ENCODE measurements around the gene SMURF2.
A peak's percentile ranks its signal among the peaks of the same experiment; 100 is the strongest.

Gene SMURF2

DNA sequence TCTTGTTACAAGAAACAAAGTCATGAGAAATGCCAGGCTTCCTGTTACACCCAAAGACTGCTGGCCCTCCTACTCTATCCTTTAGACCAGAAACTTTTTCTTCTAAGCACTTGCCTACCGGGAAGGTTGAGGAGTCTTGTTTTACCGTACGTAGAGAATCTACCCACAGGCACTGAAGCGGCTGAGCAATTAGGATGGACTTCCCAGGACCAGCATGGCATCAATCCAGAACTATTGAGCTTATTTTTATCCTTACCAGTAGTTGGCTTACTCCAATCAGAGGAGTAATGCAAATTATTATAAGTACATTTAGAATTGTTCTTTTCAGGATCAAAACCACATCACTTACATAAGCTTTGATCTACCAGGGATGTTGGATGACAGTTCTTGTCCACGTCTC is 129.7 kb downstream of the SMURF2 start:
- no peak for DNase-seq

DNA sequence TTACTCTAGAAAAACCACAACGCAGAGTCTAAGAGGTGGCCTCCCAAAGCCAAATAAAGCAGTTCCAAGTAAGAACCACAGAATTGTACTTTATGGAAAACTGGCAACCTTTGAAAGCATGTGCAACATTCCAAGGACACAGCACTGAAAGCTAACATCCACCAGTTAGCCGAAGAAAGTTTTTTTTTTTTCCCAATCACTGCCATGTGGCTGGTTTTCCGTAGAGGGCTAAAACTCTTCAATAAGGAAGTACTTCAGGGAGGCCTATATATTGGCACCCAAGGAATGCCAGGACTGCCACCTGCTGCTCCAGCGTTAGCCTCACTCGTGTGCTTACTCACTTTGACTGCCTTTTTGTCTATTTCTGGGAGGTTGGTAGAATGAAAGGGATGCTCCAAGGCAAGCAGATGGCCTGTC is 130.1 kb downstream of the SMURF2 start:
- no peak for DNase-seq

DNA sequence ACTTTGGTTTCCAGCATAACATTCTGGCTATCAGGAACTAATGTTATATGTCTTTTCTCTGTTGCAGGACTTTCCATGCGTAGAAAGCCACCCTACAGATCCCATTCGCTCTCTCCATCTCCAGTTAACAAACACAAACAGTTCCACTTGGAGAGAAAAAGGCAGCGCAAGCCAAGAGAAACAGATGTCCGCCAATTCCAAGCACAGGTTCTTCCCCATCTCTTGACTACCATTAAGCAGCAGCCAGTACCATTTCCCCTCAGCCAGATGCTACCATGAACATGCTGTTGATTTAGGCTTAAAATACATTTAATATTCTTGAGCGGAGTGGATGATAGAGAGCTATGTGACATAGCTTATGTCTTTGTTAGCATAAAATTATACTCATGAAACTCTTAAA is 132.9 kb downstream of the SMURF2 start:
- DNase-seq: no peak

DNA sequence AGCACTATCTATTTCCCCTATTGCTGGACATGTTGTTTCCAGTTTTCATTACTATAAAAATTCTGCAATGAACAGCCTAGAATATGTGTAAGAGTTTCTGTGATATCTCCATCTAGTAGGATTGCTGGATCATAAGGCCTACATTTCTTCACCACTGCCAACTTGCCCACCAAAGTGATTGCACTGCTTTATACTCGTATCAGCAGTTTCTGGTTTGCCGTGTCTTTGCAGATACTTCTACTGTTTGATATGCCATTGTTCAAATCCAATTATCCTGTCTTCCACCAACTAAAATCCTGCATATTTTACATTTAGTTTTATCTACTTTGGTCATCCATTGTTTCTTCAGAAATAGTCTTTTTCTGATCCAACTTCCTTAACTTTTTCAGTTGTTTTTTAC is 134.2 kb downstream of the SMURF2 start:
- DNase-seq: no peak

DNA sequence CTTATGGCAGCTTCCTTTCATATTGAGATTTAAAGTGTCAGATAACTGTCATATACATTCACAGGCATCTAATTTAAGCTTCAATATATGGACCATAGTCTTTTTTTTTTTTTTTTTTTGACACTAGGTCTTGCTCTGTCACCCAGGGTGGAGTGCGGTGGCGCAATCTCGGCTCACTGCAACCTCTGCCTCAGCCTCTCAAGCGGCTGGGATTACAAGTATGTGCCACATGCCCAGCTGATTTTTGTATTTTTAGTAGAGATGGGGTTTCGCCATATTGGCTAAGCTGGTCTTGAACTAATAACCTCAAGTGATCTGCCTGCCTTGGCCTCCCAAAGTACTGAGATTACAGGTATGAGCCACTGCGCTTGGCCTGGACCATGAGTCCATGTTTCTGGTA is 141.7 kb downstream of the SMURF2 start:
- peak; percentile 81 for DNase-seq

DNA sequence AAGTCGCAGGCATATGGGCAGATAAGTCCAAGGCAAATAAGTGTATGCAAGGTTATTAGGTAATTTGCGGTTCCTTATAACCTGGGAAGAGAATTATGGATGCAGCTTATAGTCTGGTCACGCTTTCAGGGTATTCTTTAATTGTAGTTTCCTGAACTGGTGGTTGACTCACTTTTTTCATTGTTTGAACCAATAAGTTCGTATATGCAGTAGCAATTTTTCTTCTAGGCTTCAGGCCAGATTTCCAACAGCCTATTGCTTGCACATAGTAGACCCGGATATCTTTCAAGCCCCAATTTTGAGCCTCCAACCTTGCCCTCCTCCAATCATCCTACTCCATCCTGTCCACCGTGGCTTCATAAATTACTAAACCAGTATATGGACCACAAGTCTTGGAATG is 142.5 kb downstream of the SMURF2 start:
- no peak for DNase-seq

DNA sequence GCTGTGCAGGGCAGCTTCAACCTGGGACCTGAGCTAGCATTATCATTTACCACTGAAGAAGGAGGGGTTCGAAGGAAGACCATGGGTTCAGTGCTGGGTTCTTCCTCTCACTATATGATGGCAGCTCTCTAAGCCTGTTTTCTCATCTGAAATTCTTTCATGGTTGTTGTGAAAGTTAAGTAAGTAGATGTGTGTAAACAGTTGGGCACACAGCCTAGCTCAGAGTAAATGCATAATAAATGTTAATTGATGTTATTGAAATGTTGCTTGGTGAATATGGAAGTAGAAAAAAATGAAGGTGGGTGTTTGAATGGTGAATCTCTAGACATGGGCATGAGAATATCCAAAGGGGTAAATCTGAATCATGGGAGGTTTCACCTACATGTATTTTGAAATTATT is 146.3 kb downstream of the SMURF2 start:
- no peak for DNase-seq

DNA sequence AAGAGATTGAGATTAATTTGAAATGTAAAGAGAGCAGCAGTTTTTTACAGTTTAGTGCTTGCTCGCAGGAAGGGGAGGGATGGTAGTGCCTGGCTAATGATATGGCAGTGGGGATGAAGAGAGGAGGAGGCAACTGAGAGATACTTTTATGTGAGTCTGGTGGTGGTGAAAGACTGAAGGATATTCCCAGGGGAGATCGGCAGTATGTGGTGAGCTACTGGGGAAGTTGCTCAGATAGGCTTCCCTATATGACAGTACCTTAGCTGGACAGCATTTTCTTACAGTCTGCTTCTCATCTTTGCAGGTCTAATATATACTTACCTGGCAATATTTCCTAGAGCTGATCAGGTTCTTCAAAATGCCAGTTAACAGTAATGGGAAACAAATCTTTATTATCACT is 146.7 kb downstream of the SMURF2 start:
- no peak for DNase-seq

DNA sequence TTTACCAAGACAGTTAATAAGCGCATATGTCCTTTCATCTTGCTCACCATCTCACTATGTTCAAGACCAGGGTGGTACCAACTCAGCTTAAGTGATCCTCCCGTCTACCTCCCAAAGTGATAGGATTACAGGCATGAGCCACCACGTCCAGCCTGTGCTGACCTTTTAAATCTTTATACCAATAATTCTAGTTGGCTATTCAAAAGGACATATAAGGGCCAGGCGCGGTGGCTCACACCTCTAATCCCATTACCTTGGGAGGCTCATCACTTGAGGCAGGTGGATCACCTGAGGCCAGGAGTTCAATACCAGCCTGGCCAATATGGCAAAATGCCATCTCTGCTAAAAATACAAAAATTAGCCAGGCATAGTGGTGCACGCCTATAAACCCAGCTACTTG is 152.9 kb downstream of the SMURF2 start:
- no peak for DNase-seq

DNA sequence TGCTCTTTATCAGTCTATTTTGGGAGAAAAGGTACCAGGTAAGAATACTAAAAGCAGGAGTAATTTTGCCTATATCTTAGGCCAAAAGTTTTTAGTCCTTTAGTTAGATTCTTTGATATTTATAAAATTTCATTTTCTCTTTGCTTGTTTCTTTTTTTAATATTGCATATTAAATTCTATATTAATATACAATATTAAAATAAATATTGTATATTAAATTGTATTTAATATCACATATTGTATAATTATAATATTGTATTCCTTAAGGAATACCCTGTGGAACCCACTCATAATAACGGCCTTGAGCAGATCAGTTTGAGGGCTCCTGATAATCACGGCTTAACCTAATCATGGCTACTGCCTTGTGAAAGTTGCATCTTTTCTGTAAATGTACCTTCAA is 153.4 kb downstream of the SMURF2 start:
- DNase-seq: no peak

DNA sequence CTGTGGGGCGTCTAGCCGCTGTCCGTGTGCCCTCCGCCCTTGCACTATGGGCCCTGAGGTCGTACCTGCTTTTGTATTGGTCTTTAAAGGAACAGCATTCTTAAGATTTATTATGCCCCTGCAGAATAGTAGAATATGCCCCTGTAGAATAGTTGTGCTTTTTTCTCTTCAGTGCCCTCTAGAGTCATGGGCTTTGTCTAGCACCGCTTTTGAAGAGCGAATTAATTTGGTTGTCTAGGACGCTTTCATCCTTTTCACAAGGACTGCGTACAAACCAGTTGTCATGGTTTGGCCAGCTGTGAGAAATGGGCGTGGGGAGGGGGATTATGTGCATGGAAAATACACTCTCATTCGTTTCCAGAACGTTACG is 154.7 kb downstream of the SMURF2 start:
- DNase-seq: peak; percentile 68

DNA sequence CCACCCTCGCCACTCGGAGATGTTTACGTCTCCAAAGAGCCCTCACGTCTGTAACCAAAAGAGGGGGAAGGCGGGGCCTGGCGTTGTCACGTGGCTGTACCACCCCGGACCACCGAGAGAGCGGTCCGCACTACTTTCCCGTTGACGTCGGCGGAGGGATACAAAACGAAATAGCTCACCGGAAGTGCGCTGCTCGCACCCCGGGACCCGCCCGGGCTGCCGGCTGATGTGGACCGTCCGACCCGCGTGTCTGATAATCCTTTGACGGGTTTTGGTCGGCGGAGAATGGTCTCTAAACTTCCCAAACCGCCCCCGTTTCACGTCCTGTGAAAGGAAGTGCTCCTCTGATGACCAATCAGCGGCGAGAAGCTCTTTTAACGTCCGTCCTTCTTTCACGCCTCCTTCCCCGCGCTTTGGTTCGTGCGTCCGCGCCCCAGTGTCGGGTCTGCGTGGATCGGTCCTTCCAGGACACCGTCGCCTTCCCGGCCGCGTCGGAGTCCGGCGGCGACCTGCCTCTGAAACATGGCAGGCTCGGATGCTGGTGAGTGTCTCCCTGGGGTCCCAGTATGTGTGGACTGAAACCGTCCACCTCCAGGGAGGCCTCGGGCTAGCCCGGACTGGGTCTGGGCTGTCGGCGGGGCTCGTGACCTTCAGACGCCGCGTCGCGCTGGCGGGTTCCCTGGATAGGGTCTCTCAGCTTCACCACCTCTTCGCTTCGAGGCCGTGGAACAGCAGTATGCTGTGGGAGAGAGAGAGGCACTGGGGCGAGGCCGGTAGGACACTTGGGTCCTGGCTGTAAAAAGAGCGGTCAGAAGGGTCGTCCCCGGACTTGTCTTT is 155.3 kb downstream of the SMURF2 start, which contains the start of gene CEP95:
Gene CEP95 (plus strand): TSS at position 402 of the 837 bp plus-strand sequence. CDS start 121 bp downstream, at position 523.
- DNase-seq: peak; percentile 97

DNA sequence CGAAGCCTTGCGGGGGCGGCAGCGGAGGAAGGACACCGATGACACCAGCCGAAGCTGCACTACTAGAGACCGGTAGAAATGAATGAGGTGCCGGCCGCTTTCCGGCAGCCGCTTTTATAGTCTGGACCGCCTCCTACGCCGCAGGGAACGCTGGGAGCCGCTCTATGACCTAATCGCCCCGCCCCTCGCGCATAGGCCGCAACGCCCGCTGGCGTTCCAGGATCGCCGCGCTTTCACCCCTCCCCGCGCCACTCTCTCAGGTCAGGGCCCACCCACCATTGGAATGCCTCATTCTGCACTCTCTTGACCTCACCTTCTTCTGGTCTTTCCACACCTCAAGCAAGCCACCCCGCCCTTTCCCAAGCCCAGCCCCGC is 155.9 kb downstream of the SMURF2 start, which contains the start of gene DDX5:
Gene DDX5 (minus strand): TSS at position 89 of the 375 bp plus-strand sequence. CDS start 170 bp downstream, outside the sequence.
- peak; percentile 97 for DNase-seq

DNA sequence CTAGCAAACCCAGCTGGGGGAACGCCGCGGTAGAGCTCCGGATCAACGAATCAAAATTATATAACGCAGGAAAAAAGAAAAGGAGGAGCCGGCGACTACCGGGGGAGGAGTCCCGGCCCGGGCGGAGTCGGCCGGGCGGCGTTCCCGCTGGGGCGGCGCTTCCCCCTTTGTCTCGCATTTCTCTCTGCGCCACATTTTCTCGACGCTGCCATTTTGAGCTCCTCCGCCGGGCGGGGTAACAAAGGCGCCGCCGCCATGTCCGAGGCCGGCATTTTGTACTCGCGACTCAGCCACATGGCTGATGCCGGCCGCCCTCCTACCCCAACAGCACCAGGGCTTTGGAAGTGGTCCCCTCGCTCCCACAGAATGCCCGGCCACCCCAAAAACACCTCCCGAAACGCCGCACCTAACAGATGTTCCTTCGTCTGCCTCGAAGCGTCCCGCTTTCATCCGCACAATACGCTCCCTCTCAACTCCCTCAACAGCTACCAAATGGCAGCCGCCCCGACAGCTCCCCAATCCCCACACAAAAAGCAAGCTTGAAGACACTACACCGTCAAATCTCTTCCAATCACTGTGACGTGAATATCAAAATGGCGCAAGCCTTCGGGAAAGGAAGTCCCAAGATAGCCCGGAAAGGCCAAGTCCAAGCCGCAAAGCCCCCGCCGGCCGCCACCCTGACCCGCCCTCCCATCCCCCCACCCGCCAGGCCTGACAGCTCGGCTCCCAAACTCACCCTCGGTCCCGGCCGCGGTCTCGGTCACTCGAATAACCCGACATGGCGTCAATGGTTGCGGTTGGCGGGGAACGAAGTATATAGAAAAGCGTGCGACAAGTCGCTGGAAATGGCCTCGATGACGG is 156.5 kb downstream of the SMURF2 start:
- peak; percentile 68 for DNase-seq

DNA sequence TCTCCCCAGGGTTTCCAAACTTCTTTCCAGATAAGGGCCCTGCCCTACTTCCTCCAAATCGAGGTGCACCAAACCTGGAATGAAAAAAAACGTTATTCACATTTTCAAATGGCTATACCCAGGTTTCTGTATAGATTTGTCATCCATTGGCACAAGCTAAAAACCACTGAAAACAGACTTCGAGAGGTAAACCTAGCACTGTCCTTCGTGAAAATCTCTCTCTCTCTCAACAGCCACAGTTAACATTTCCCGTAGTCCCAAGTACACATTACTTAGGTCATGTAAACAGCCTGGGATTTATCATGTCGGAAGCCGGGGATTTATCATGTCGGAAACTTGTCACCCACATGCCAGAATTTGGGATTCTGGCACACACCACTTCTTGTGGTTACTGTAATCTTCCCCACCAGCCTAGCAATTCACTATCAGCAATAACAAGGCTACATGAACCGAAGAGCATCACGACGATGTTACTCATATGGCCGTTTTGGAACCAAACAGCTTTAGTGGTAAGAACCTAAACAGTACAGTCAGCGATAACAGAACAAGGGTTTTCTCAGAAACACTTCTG is 157.3 kb downstream of the SMURF2 start:
- no peak for DNase-seq

DNA sequence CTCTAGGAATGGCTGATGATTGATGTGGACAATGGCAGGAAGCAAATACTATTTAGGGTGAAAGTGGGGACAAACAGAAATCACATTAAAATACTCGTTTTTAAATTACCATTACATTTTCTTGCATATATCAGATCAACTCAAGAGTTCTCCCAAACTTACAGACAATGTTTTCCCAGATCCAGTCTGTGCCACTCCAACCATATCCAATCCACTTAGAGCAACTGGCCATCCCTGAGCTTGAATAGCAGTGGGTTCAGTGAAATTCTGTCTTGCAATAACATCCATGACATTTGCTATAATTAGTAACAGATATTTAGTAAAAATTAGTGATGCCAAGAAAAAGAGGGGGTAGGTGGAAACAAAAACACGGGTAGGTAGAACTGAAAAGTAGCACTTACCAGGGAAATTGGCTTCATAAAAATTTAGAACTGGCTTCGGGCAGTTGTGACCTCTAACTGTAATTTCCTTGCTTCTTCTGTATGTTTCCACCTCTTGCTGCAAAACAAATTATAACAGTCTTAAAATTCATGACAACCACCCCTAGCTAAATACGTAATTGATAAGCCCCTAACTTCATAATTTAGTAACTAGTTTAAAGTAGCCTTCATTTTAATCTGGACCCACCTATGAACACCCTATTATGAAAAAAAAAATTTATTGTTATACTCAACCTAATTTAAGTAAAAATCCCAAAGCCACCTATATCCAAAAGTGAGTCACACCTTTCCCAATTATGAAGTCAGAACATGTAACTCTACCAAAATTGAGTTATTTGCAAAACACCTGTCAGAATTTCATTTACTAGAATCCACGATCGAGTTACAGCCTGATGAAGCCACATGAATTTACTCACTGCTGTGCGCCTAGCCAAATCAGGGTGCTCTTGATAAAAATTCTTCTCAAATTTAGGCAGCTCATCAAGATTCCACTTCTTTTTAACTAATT is 158.0 kb downstream of the SMURF2 start:
- DNase-seq: no peak

DNA sequence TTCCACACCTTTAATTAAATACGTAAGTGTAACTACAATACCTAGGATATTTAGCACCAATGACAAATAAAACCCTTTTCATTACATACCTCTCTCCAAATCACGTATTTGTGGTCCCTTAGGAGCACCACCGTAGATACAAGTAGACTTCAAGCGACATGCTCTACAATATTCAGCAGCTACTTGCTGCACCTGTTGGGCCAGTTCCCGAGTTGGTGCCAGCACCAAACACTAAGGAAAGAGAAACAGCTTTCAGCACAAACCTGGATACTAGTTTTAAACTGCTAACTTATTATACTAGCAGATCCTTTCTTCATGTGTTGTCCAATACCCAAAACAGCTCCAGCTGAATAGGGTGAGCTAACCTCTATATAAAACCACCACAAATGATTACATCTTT is 158.8 kb downstream of the SMURF2 start:
- no peak for DNase-seq

DNA sequence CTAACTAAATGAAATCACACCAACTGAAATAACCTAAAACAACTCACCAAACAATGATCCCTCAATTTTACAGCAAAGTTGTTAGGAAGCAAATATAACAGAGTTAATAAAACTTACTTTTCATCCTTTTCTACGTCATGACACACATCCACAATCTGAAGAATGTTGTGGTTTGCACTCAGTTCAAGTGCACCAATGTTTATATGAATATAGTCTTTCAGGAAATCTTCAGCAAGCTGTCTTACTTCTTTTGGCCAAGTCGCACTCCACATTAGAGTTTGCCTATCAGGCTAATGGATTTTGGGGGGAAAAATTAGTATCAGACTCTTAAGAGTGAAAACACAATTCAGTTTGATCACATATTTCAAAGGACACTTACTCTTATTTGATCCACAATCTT is 159.3 kb downstream of the SMURF2 start:
- DNase-seq: no peak

DNA sequence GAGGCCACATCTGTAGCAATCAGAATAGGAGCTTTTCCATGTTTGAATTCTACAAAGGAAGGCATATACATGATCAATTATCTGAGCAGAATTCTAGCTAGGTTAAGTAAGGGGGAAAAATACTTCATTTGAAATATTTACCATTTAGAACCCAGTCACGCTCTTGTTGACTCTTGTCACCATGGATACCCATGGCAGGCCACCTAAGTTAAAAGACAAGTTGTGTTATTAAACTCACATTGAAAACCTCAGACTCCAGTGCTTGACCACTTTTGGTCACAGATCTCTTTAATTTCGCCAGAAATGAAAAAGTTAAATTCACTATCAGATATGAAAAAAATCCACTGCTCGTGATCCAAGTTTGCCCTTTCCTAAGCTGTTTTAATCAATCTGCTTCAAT is 160.1 kb downstream of the SMURF2 start:
- no peak for DNase-seq

DNA sequence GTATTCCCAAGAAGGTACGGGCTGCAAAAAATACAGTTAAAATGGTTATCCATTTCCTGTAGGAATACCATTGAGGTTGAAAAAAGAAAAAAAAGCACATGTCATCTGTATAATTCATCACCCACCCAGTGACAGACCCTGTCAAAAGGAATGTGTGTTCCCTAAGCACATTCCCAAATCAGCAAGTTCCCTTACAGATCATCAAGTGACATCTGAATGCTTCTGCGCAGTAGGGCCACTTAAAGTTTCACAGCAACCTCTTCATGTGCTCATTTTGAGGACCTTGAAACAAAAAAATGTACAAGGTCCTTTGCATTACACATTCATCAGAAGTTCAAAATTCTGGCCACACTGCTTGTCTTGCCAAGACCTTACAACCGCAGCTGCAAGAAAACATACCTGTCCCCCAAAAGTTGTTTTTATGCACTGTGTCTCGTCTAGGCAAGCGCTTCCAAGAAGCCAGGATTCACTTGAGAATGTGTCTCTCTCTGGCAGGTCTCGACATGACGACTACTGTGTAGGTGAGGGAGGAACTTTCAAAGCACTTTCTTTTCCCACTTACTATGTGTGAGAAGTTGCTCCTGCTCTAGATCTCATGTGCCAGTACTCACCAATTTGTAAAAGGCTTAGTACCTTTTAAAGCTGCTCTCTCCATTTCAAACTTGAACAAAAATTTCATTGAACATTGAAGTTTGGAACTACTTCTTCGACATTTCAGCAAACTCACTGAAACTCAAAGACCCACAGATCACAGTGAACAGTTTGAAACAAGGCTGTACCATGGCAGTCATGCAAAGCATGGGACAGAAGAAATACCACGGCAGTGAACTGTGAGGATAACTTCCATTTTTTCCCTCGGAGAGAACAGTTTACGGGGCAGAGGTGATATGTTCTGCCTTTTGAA is 161.0 kb downstream of the SMURF2 start:
- DNase-seq: no peak

DNA sequence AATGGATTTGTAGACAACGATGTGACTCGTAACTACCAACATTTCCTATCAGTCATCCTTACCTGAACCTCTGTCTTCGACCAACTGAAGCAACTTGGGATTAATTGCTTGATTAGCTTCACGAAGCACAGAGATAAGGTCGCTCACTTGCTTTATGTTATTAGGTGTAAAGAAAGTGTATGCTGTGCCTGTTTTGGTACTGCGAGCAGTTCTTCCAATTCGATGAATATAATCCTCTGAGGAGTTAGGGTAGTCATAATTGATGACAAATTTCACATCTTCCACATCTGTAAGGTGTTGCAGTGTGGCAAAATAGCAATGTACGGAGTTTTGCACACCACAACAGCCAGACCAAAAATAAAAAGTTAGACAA is 161.6 kb downstream of the SMURF2 start:
- no peak for DNase-seq
